Measurements from ENCODE around the gene LPA.
A peak's percentile ranks its signal among the peaks of the same experiment; 100 is the strongest.
"Not testable (repeated sequence)": the region's sequence is repeated elsewhere in the genome, so short reads cannot be mapped to it uniquely, and the experiment has no call there.

LPA gene

DNA sequence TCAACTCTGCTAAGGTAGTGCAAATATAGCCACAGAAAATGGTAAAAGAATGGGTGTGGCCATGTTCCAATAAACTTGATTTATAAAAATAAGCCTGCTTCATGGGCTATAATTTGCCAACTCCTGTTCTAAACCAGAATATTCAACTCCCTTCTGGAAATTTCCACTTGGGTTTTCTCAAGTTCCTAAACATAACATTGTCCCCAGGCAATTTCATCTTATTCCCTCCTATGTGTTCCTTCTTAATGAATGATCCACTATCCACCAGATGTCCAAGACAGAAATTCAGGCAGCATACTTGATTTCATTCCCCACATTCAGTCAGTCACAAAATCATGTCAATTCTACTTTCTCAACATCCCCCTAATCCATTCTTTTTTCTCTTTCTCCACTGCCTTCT is 30.9 kb upstream of the LPA start:
- H3K4me3 ChIP-seq (ENCODE audit: low read length); H3K36me3 ChIP-seq (replicated peaks; ENCODE audit: low read depth, low read length); H2AFZ ChIP-seq (ENCODE audit: low read depth, low read length); H3K4me1 ChIP-seq (ENCODE audit: low read length); H3K9ac ChIP-seq (ENCODE audit: low read length); H3K27ac ChIP-seq (ENCODE audit: low read length); H3K9me3 ChIP-seq (ENCODE audit: insufficient read depth, low read length); H3K79me2 ChIP-seq (ENCODE audit: low read length); H4K20me1 ChIP-seq (ENCODE audit: insufficient read depth, low read length); H3K4me2 ChIP-seq (ENCODE audit: low read length); H3K27me3 ChIP-seq (ENCODE audit: low read depth, low read length): not testable (repeated sequence)

GRCh38 chr6:160692369-160692959 is 28.4 kb upstream of the LPA start:
- no peak overlapping the region for H3K9ac ChIP-seq (ENCODE audit: low read length)
- H3K4me2 ChIP-seq (ENCODE audit: low read length) = no peak overlapping the region
- H2AFZ ChIP-seq (ENCODE audit: low read depth, low read length) = no peak overlapping the region
- H3K4me1 ChIP-seq (ENCODE audit: low read length) = no peaks in the 10 kb centered on the region
- no peak overlapping the region for H3K27ac ChIP-seq (ENCODE audit: low read length)
- peak; percentile 30 for TF ChIP-seq CTCF (IDR thresholded peaks at IDR 0.05; ENCODE audit: low read depth, low read length)
- TF ChIP-seq EZH2phosphoT487 (IDR thresholded peaks at IDR 0.05; ENCODE audit: low read depth) = no peak
- H3K9me3 ChIP-seq (ENCODE audit: insufficient read depth, low read length) = no peaks in the 10 kb centered on the region
- no peaks in the 10 kb centered on the region for H4K20me1 ChIP-seq (ENCODE audit: insufficient read depth, low read length)
- no peaks in the 10 kb centered on the region for H3K27me3 ChIP-seq (ENCODE audit: low read depth, low read length)
- H3K4me3 ChIP-seq (ENCODE audit: low read length) = no peak overlapping the region
- H3K36me3 ChIP-seq (replicated peaks; ENCODE audit: low read depth, low read length) = no peaks in the 10 kb centered on the region
- no peaks in the 10 kb centered on the region for H3K79me2 ChIP-seq (ENCODE audit: low read length)

DNA sequence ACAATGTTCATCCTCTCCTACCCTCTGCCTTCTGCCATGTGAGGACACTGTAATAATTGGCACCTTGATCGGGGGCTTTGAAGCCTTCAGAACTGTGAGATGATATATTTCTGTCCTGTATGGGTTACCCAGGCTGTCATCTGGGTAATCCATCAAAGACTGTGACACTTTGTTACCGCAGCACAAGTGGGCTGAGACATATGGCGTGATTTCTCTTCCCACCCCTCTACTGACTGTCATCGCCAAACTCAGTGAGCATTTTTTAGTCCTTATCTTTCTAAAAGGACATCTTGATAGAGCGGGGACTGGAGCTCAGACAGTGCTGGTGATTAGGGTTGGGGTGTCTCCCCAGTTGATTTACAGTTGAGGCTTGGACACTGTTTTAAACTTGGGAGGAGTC is 27.5 kb upstream of the LPA start:
- Histone ChIP-seq H3K27ac (ENCODE audit: low read length) (no peak overlapping the region), H3K9me3 (ENCODE audit: insufficient read depth, low read length) (no peaks in the 10 kb centered on the region), H3K9ac (ENCODE audit: low read length) (no peak overlapping the region), H4K20me1 (ENCODE audit: insufficient read depth, low read length) (no peaks in the 10 kb centered on the region), H3K4me1 (ENCODE audit: low read length) (no peaks in the 10 kb centered on the region), H3K4me3 (ENCODE audit: low read length) (no peak overlapping the region), H3K36me3 (replicated peaks; ENCODE audit: low read depth, low read length) (no peaks in the 10 kb centered on the region), H3K79me2 (ENCODE audit: low read length) (no peaks in the 10 kb centered on the region), H3K27me3 (ENCODE audit: low read depth, low read length) (no peaks in the 10 kb centered on the region), H2AFZ (ENCODE audit: low read depth, low read length) (no peak overlapping the region), H3K4me2 (ENCODE audit: low read length) (no peak overlapping the region)
- TF ChIP-seq CTCF (IDR thresholded peaks at IDR 0.05; ENCODE audit: low read depth, low read length) (no peak), EZH2phosphoT487 (IDR thresholded peaks at IDR 0.05; ENCODE audit: low read depth) (no peak)

DNA sequence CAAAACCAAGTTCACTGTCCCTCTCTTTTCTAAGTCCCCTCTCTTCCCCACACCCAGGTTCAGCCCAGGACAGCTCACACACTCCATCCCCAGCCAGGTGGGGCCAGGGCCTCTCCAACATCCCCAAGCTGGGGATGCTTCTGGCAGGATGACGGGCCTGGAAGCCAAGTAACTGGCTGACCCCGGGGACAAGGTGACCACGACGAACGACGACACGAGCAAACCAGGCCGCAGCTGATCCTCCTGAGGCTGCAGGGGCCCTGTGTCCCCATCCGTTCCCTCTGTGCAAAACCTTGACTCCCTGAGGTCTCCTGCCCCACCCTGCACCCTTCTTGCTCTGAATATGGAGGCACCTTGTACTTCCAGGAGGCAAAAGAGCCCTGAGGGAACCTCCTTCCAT is 26.4 kb upstream of the LPA start:
- TF ChIP-seq EZH2phosphoT487 (IDR thresholded peaks at IDR 0.05; ENCODE audit: low read depth) = no peak
- TF ChIP-seq CTCF (IDR thresholded peaks at IDR 0.05; ENCODE audit: low read depth, low read length) = no peak
- no peak overlapping the region for H3K4me2 ChIP-seq (ENCODE audit: low read length)
- H3K27me3 ChIP-seq (ENCODE audit: low read depth, low read length) = no peaks in the 10 kb centered on the region
- no peaks in the 10 kb centered on the region for H3K9me3 ChIP-seq (ENCODE audit: insufficient read depth, low read length)
- H3K9ac ChIP-seq (ENCODE audit: low read length) = no peak overlapping the region
- H3K36me3 ChIP-seq (replicated peaks; ENCODE audit: low read depth, low read length) = no peaks in the 10 kb centered on the region
- no peaks in the 10 kb centered on the region for H3K4me1 ChIP-seq (ENCODE audit: low read length)
- H2AFZ ChIP-seq (ENCODE audit: low read depth, low read length) = no peak overlapping the region
- no peak overlapping the region for H3K4me3 ChIP-seq (ENCODE audit: low read length)
- H3K27ac ChIP-seq (ENCODE audit: low read length) = no peak overlapping the region
- H3K79me2 ChIP-seq (ENCODE audit: low read length) = no peaks in the 10 kb centered on the region
- no peaks in the 10 kb centered on the region for H4K20me1 ChIP-seq (ENCODE audit: insufficient read depth, low read length)
